Measurements from ENCODE around the gene MYMK.

MYMK gene

GRCh38 chr9:133569891-133570690 is 45.3 kb upstream of the MYMK start:
- TF ChIP-seq, protein P1, sequence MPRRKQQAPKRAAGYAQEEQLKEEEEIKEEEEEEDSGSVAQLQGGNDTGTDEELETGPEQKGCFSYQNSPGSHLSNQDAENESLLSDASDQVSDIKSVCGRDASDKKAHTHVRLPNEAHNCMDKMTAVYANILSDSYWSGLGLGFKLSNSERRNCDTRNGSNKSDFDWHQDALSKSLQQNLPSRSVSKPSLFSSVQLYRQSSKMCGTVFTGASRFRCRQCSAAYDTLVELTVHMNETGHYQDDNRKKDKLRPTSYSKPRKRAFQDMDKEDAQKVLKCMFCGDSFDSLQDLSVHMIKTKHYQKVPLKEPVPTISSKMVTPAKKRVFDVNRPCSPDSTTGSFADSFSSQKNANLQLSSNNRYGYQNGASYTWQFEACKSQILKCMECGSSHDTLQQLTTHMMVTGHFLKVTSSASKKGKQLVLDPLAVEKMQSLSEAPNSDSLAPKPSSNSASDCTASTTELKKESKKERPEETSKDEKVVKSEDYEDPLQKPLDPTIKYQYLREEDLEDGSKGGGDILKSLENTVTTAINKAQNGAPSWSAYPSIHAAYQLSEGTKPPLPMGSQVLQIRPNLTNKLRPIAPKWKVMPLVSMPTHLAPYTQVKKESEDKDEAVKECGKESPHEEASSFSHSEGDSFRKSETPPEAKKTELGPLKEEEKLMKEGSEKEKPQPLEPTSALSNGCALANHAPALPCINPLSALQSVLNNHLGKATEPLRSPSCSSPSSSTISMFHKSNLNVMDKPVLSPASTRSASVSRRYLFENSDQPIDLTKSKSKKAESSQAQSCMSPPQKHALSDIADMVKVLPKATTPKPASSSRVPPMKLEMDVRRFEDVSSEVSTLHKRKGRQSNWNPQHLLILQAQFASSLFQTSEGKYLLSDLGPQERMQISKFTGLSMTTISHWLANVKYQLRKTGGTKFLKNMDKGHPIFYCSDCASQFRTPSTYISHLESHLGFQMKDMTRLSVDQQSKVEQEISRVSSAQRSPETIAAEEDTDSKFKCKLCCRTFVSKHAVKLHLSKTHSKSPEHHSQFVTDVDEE (CRISPR knock-in tag; IDR thresholded peaks at IDR 0.05) = 0 out of 2 replicates have a peak, but pooled peaks have one; percentile 15
- TF ChIP-seq CSDC2 (CRISPR knock-in tag; IDR thresholded peaks at IDR 0.05) (no peak), ZFP3 (CRISPR knock-in tag; IDR thresholded peaks at IDR 0.05) (no peak), TCF4 (CRISPR knock-in tag; IDR thresholded peaks at IDR 0.05; ENCODE audit: borderline replicate concordance) (peak; percentile 67; the same call in 1 of the 2 replicates)
- TF ChIP-seq, protein P2, sequence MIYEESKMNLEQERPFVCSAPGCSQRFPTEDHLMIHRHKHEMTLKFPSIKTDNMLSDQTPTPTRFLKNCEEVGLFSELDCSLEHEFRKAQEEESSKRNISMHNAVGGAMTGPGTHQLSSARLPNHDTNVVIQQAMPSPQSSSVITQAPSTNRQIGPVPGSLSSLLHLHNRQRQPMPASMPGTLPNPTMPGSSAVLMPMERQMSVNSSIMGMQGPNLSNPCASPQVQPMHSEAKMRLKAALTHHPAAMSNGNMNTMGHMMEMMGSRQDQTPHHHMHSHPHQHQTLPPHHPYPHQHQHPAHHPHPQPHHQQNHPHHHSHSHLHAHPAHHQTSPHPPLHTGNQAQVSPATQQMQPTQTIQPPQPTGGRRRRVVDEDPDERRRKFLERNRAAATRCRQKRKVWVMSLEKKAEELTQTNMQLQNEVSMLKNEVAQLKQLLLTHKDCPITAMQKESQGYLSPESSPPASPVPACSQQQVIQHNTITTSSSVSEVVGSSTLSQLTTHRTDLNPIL (CRISPR knock-in tag; IDR thresholded peaks at IDR 0.05; ENCODE audit: low read depth) = no peak
- ATAC-seq = no peak

DNA sequence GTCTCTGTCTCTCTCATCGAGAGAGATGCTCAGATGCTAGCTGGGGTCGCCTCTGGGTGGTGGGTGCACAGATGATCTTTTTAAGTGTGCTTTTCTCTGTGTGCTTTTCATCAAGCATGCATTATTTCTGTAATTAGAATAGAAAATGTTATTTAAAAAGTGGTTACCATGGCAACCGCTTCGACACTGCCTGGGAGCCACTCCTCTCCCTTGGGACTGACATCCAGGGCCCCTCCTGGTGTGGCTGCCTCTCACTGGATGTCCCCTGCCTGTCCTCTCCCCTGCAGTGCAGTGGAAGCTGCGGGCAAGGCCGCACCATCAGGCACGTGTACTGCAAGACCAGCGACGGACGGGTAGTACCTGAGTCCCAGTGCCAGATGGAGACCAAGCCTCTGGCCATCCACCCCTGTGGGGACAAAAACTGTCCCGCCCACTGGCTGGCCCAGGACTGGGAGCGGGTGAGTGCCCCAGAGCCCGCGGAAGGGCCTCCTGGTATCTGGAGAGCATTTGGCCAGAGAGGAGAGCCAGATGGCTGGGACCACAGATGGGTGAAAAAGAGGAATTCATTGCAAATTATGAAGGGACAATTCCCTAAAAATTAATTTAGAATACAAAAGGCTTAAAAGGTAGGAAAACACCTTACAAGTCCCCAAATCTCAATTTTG is 44.5 kb upstream of the MYMK start:
- no peak for ATAC-seq
- no peak for TF ChIP-seq CSDC2 (CRISPR knock-in tag; IDR thresholded peaks at IDR 0.05)
- TF ChIP-seq, protein P3, sequence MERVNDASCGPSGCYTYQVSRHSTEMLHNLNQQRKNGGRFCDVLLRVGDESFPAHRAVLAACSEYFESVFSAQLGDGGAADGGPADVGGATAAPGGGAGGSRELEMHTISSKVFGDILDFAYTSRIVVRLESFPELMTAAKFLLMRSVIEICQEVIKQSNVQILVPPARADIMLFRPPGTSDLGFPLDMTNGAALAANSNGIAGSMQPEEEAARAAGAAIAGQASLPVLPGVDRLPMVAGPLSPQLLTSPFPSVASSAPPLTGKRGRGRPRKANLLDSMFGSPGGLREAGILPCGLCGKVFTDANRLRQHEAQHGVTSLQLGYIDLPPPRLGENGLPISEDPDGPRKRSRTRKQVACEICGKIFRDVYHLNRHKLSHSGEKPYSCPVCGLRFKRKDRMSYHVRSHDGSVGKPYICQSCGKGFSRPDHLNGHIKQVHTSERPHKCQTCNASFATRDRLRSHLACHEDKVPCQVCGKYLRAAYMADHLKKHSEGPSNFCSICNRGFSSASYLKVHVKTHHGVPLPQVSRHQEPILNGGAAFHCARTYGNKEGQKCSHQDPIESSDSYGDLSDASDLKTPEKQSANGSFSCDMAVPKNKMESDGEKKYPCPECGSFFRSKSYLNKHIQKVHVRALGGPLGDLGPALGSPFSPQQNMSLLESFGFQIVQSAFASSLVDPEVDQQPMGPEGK (CRISPR knock-in tag; IDR thresholded peaks at IDR 0.05; ENCODE audit: borderline replicate concordance) = no peak
- TF ChIP-seq, protein P1 (CRISPR knock-in tag; IDR thresholded peaks at IDR 0.05) = 0 out of 2 replicates have a peak, but pooled peaks have one; percentile 14

GRCh38 chr9:133568186-133568585 is 43.4 kb upstream of the MYMK start:
- no peak for ATAC-seq
- TF ChIP-seq, protein P3 (CRISPR knock-in tag; IDR thresholded peaks at IDR 0.05; ENCODE audit: borderline replicate concordance) = no peak
- TF ChIP-seq ZFP30 (CRISPR knock-in tag; IDR thresholded peaks at IDR 0.05) (no peak), ZC3H10 (CRISPR knock-in tag; IDR thresholded peaks at IDR 0.05) (no peak), TCF4 (CRISPR knock-in tag; IDR thresholded peaks at IDR 0.05; ENCODE audit: borderline replicate concordance) (no peak), TOX (CRISPR knock-in tag; IDR thresholded peaks at IDR 0.05; ENCODE audit: borderline replicate concordance) (no peak), OSR1 (CRISPR knock-in tag; IDR thresholded peaks at IDR 0.05) (no peak), ZNF70 (CRISPR knock-in tag; IDR thresholded peaks at IDR 0.05) (no peak)
- TF ChIP-seq, protein P2 (CRISPR knock-in tag; IDR thresholded peaks at IDR 0.05; ENCODE audit: low read depth) = no peak

Data from SK-N-SH treated with all-trans-retinoic acid at 6 μM for 48 hours (cell line).